AG08396 (cell line): ENCODE data around the gene DCLK2.

ENCODE experiments used
- DNase-seq: peaks from one replicate; pipeline ENCODE4 v3.0.0; 2012; ENCODE audit warnings: low spot score, mixed read lengths

Gene DCLK2

GRCh38 chr4:150264595-150265161, 186.4 kb downstream of the DCLK2 start:
- no peak for DNase-seq

GRCh38 chr4:150265806-150266205, 187.6 kb downstream of the DCLK2 start:
- DNase-seq = no peak

DNA sequence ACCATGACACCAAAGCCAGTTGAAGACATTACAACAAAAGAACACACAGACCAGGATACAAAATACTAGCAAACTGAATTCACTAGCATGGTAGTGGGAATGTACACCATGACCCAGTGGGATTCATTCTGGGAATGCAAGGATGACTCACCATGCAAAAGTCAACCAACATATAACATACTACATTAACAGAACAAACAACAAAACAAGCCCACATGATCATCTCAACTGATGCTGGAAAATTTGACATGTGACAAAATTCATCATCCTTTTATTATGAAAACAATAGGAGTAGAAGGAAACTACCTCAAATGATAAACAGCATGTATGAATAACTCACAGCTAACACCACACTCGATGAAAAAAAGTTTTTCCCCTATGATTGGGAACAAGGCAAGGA, 190.2 kb downstream of the DCLK2 start:
- no peak for DNase-seq

DNA sequence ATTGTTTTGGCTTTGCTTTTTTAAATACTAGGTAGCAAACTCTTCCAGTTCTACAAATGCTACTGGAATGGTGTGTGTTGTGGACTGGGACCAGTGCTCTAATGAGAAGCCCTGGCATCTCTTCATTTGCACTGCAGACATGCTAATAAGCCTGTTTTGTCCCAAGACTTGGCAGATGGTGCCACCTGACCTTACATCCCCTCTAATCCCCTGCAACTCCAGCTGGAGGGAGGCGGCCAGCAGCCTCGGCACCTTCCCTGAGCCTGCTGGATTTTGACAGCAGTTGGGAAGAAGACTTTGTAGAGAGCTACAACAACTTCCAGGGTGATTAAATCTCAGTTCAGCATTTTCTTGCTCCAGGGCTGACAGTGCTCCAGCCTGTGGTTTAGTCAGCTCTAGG, 200.0 kb downstream of the DCLK2 start:
- DNase-seq = no peak

- DNase-seq = peak; percentile 50
These were observed 202.0 kb downstream of the DCLK2 start for GRCh38 chr4:150280081-150280895.

DNA sequence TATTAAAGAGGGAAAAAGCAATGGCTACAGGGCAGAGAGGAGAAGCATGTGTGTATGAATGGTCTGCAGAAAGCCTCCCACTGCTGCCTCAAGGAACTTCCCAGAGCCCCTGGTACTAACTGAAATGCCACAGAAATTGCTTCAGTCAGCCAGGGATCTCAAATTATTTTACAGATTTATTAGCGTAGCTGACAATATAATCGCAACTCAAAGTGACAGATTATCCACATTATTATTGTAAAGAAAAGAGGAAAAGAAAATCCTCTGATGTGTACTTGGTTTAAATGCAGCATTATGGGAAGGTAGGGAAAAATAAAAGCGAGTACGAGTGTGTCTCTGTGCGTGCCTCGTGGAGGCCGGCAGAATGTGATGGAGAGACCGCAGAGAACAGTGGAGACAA, 202.7 kb downstream of the DCLK2 start:
- DNase-seq = no peak

- peak; percentile 74 for DNase-seq
These were observed 205.4 kb downstream of the DCLK2 start for GRCh38 chr4:150283689-150284088.

DNA sequence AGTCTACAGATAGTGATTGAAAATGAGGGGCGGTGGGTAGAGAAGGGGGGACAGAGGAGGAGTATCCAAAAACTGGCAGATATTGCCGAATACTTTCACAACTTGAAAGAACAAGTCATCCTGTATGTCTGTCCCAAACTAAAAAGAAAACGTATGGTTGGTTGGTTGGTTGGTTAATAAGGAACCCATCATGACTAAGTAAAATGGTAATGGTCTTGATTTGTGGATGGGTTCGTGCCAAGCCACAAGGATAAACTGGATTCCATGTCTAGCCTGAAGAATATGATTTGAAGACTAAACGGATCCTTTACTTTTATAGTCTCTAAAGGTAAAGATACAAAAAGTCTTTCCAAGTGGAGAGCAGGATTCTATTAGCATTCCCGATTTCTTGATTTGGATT, 208.4 kb downstream of the DCLK2 start:
- no peak for DNase-seq

DNA sequence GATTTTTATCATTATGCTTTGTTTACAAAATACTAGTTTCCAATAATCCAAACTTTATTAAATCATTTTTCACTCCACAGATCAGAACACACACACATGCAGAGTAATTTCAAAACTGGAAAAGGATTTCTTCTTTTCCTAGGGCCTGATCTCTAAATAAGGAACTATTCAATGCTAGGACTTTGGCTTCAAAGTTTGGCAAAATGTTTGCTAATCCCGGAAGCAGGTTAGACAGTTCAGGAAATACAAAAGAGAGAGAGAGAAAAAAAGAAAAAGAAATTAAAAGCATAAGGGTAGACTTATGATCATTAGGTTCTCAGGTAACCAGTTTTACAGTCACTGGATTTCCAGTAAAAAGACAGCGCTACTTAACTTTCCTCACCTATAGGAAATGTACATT, 211.0 kb downstream of the DCLK2 start:
- no peak for DNase-seq

DNA sequence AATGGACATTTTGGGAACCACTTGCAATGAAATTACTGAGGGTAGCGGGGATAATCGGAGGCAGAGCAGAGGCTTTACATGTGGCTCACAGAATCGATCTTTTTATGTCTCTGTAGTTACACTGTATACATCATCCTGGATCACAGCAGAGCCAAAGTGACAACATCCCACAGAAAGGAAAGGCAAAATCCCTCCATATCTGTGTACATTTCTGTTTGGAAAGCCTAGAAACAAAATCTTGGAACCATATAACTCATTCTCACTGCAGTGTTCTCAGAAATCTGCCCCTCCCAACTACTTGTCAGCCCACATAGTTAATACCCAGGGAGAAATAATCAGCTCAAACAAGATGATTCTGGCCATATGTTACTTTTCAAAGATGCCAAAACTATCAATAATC, 211.6 kb downstream of the DCLK2 start:
- DNase-seq = no peak

DNA sequence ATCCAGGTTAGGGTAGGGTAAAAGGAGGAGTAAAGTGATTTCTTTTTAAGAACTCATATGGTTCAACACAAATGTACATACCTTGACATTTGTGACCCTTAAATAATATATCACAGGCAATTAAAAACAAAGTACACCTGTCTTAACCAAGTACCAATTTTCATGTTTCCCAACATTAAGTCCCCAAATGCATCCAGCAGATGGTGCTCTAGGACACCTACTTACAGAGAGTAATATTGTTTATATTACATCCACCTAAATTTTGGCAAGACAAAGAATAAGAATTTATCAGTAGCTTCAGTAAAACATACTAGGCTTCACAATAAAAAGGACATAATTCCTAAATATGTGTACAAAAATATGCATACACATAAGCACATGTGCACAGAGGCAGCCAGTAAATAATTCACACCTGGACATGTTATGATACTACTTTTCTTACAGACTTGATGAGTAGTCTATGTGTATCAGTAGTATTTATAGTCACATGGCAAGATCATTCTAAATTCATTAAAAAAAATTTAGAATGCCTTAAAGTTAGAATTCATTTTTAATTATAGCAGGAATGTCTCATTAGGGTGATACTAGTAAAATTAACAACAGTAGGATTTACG, 219.7 kb downstream of the DCLK2 start:
- no peak for DNase-seq

DNA sequence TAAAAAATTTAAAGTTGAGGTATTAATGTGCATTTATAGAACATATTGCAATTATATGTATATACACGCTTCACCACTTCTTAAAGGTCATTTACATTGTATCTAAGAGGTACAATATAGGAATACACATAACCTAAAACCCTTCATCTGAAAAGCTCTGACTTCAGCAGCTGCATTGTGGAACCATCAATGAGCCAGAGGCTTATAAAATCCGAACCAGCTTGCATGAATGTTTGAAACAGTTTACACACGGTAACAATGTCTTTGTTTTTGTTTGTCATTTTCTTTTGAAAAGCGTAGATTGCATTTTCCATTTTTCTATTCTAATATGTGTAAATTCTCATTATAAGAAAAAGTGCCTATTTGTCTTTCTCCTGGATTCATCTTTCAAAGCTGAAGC, 221.6 kb downstream of the DCLK2 start:
- no peak for DNase-seq

- DNase-seq = peak; percentile 59
These were observed 224.3 kb downstream of the DCLK2 start for GRCh38 chr4:150302553-150302952.

DNA sequence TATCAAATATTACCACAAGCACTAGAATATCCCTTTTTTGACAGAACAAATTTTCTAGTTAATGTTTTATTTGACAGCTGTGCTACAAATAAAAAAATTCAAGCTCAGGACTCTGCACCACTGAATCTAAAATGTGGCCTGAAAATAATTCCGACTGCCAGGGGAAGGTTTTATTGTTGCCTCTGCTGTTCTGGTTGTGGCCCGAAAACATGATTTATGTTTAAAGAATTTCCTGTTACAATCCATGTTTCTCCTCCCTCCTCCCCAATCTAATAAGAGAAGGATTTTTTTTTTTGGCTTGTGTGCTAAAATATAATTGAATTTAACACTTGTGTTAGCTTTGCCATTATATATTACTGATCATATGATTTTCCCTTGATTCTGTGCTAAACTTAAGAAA, 227.8 kb downstream of the DCLK2 start:
- no peak for DNase-seq

- no peak for DNase-seq
These were observed 228.5 kb downstream of the DCLK2 start for GRCh38 chr4:150306719-150307118.
